Measurements from ENCODE around the gene C19orf73. TPM values are rescaled to one million over a fixed set of nuclear protein-coding genes. Genes with fewer than 3 reads are reported as not detected.
A peak's percentile ranks its signal among the peaks of the same experiment; 100 is the strongest.

C19orf73 gene
- polyA plus RNA-seq, 3 donors, result 0.60 to 0.76 (median 0.66) TPM

GRCh38 chr19:49145573-49146407, 26.8 kb upstream of the C19orf73 start:
- peak; percentile 60 to 78 (median 63) for DNase-seq
- Histone ChIP-seq H3K9me3 (replicated peaks in 1 of 2; ENCODE audit: control insufficient read depth in 1 of 2, insufficient read depth in 1 of 2, low read length in 2 of 2) (peaks cover 8 to 18% of the 10 kb centered on the region in 2 donors), H3K27ac (ENCODE audit: low read depth in 1 of 2, low read length in 2 of 2) (no peak overlapping the region), H3K4me3 (replicated peaks in 1 of 3; ENCODE audit: low read depth in 2 of 3, low read length in 3 of 3) (no peak overlapping the region), H3K4me2 (replicated peaks; ENCODE audit: extremely low read depth, low read length, poor library complexity, severe bottlenecking) (peak overlapping the region; percentile 32), H3K4me1 (ENCODE audit: control insufficient read depth in 1 of 2, insufficient read depth in 2 of 2, low read length in 2 of 2) (peaks cover 34 to 39% of the 10 kb centered on the region in 2 donors), H3K9ac (ENCODE audit: insufficient read depth, low read length, poor library complexity, severe bottlenecking) (no peak overlapping the region), H3K36me3 (replicated peaks in 1 of 2; ENCODE audit: control insufficient read depth in 1 of 2, insufficient read depth in 2 of 2, low read length in 2 of 2) (no peaks in the 10 kb centered on the region), H3K27me3 (ENCODE audit: control insufficient read depth in 2 of 2, insufficient read depth in 2 of 2, low read length in 2 of 2) (peaks cover 7 to 40% of the 10 kb centered on the region in 2 donors), H4K20me1 (ENCODE audit: insufficient read depth, low read length) (no peaks in the 10 kb centered on the region), H3K79me2 (ENCODE audit: insufficient read depth, low read length) (no peaks in the 10 kb centered on the region), H2AFZ (ENCODE audit: insufficient read depth, low read depth, low read length, poor library complexity, severe bottlenecking) (no peak overlapping the region)
- TF ChIP-seq CTCF (IDR thresholded peaks at IDR 0.05), result peak; percentile 89
- Mint-ChIP-seq H3K9me3 (peaks cover 2 to 21% (median 11%) of the 10 kb centered on the region in 7 donors), H3K36me3 (peaks cover 0 to 4% of the 10 kb centered on the region in 2 donors), H3K27ac (peak overlapping the region in 1 of 7 donors; percentile 36), H3K27me3 (ENCODE audit: low read depth in 3 of 3) (peaks cover 55 to 64% (median 57%) of the 10 kb centered on the region in 3 donors), H3K4me3 (peak overlapping the region in 1 of 2 donors; percentile 68), H3K4me1 (peaks cover 39% of the 10 kb centered on the region)
- intact Hi-C loops (cut with micrococcal nuclease), result loop anchor here (2.0 to 5.0 kb wide), 3 partner anchors 33 to 49 kb away; partner anchors contain the start of gene LIN7B (in 1 of the 2)
- 9% methylated on average over 20 of the region's 30 CpGs for WGBS (ENCODE audit: insufficient coverage)

GRCh38 chr19:49142866-49143335, 24.0 kb upstream of the C19orf73 start:
- Mint-ChIP-seq H3K4me3 (peak overlapping the region; percentile 70 to 90), H3K27me3 (ENCODE audit: low read depth in 3 of 3) (peaks cover 29 to 39% (median 37%) of the 10 kb centered on the region in 3 donors), H3K36me3 (no peaks in the 10 kb centered on the region), H3K9me3 (peaks cover 0 to 4% (median 0%) of the 10 kb centered on the region in 7 donors), H3K4me1 (peaks cover 17% of the 10 kb centered on the region), H3K27ac (no peak overlapping the region)
- Histone ChIP-seq H3K79me2 (ENCODE audit: insufficient read depth, low read length) (no peaks in the 10 kb centered on the region), H2AFZ (ENCODE audit: insufficient read depth, low read depth, low read length, poor library complexity, severe bottlenecking) (peak overlapping the region; percentile 81), H3K4me2 (replicated peaks; ENCODE audit: extremely low read depth, low read length, poor library complexity, severe bottlenecking) (peak overlapping the region; percentile 84), H3K4me3 (replicated peaks in 1 of 3; ENCODE audit: low read depth in 2 of 3, low read length in 3 of 3) (peak overlapping the region in 2 of 3 experiments; percentile 19 to 71), H3K4me1 (ENCODE audit: control insufficient read depth in 1 of 2, insufficient read depth in 2 of 2, low read length in 2 of 2) (peaks cover 12 to 16% of the 10 kb centered on the region in 2 donors), H3K9me3 (replicated peaks in 1 of 2; ENCODE audit: control insufficient read depth in 1 of 2, insufficient read depth in 1 of 2, low read length in 2 of 2) (no peaks in the 10 kb centered on the region), H4K20me1 (ENCODE audit: insufficient read depth, low read length) (no peaks in the 10 kb centered on the region), H3K27me3 (ENCODE audit: control insufficient read depth in 2 of 2, insufficient read depth in 2 of 2, low read length in 2 of 2) (peaks cover 0 to 11% of the 10 kb centered on the region in 2 donors), H3K27ac (ENCODE audit: low read depth in 1 of 2, low read length in 2 of 2) (no peak overlapping the region), H3K9ac (ENCODE audit: insufficient read depth, low read length, poor library complexity, severe bottlenecking) (no peak overlapping the region), H3K36me3 (replicated peaks in 1 of 2; ENCODE audit: control insufficient read depth in 1 of 2, insufficient read depth in 2 of 2, low read length in 2 of 2) (no peaks in the 10 kb centered on the region)
- 4% methylated on average over 21 of the region's 21 CpGs for WGBS (ENCODE audit: insufficient coverage)
- TF ChIP-seq CTCF (IDR thresholded peaks at IDR 0.05), result no peak
- intact Hi-C loops (cut with micrococcal nuclease), result no loop called here
- peak; percentile 60 to 74 (median 62) for DNase-seq

Measured in CD14-positive monocyte (primary cell).